Measurements from ENCODE around the gene PACSIN3. TPM values are rescaled to one million over a fixed set of nuclear protein-coding genes. Genes with fewer than 3 reads are reported as not detected.
A peak's percentile ranks its signal among the peaks of the same experiment; 100 is the strongest.

The PACSIN3 gene
- total and polyA plus RNA-seq, 2 of the 13 experiments (the other 11 are each of a cell fraction or from before 2014, with no cell fraction given): 47.9 to 93.3 TPM

DNA sequence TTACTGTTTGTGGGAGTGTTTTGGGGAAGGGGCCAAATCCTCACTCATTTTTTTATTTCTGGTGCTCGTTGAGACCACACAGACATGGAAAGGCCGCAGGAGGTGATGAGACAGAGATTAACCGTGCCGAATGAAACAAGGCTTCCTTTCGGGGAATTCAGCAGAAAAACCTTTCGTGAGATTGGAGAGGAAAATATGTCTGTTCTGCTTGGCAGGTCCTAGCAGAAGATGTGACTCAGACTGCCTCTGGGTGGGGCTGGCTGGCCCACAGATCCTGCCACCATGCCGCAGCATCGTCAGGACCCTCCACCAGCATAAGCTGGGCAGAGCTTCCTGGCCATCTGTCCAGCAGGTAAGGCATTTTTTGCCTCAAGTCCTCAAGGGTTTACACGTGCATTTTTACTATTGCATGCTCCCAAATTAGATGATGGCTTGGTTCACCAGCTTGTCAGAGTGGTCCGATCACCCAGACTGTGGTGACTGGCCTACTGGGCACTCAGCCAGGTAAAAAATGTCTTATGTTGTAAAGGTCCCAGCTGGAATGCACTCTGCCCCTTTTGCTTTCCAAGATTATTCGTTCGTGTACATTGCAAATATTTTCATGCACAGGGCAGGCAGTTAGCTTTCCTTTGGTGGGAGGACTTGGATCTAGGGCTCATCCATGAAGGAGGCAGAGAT lies 30.0 kb upstream of the PACSIN3 start (continued):
- no peak for TF ChIP-seq NFE2L1 (CRISPR knock-in tag; IDR thresholded peaks at IDR 0.05; ENCODE audit: borderline replicate concordance)
- no peak for TF ChIP-seq ARHGAP35 (CRISPR knock-in tag; IDR thresholded peaks at IDR 0.05; ENCODE audit: borderline replicate concordance)
- TF ChIP-seq ZSCAN30 (CRISPR knock-in tag; IDR thresholded peaks at IDR 0.05): no peak
- no peak for TF ChIP-seq TOE1 (CRISPR knock-in tag; IDR thresholded peaks at IDR 0.05)
- TF ChIP-seq TSC22D2 (CRISPR knock-in tag; IDR thresholded peaks at IDR 0.05; ENCODE audit: borderline replicate concordance): no peak
- no peak for TF ChIP-seq SIN3B (IDR thresholded peaks at IDR 0.05; ENCODE audit: low read length)
- TF ChIP-seq PAWR (CRISPR knock-in tag; IDR thresholded peaks at IDR 0.05; ENCODE audit: borderline replicate concordance): no peak
- TF ChIP-seq NONO (IDR thresholded peaks at IDR 0.05): no peak
- no peak for TF ChIP-seq NONO (CRISPR knock-in tag; conservative IDR thresholded peaks at IDR 0.05)
- TF ChIP-seq, protein P1, sequence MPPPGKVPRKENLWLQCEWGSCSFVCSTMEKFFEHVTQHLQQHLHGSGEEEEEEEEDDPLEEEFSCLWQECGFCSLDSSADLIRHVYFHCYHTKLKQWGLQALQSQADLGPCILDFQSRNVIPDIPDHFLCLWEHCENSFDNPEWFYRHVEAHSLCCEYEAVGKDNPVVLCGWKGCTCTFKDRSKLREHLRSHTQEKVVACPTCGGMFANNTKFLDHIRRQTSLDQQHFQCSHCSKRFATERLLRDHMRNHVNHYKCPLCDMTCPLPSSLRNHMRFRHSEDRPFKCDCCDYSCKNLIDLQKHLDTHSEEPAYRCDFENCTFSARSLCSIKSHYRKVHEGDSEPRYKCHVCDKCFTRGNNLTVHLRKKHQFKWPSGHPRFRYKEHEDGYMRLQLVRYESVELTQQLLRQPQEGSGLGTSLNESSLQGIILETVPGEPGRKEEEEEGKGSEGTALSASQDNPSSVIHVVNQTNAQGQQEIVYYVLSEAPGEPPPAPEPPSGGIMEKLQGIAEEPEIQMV (CRISPR knock-in tag; IDR thresholded peaks at IDR 0.05; ENCODE audit: low read depth): no peak
- TF ChIP-seq, protein P2, sequence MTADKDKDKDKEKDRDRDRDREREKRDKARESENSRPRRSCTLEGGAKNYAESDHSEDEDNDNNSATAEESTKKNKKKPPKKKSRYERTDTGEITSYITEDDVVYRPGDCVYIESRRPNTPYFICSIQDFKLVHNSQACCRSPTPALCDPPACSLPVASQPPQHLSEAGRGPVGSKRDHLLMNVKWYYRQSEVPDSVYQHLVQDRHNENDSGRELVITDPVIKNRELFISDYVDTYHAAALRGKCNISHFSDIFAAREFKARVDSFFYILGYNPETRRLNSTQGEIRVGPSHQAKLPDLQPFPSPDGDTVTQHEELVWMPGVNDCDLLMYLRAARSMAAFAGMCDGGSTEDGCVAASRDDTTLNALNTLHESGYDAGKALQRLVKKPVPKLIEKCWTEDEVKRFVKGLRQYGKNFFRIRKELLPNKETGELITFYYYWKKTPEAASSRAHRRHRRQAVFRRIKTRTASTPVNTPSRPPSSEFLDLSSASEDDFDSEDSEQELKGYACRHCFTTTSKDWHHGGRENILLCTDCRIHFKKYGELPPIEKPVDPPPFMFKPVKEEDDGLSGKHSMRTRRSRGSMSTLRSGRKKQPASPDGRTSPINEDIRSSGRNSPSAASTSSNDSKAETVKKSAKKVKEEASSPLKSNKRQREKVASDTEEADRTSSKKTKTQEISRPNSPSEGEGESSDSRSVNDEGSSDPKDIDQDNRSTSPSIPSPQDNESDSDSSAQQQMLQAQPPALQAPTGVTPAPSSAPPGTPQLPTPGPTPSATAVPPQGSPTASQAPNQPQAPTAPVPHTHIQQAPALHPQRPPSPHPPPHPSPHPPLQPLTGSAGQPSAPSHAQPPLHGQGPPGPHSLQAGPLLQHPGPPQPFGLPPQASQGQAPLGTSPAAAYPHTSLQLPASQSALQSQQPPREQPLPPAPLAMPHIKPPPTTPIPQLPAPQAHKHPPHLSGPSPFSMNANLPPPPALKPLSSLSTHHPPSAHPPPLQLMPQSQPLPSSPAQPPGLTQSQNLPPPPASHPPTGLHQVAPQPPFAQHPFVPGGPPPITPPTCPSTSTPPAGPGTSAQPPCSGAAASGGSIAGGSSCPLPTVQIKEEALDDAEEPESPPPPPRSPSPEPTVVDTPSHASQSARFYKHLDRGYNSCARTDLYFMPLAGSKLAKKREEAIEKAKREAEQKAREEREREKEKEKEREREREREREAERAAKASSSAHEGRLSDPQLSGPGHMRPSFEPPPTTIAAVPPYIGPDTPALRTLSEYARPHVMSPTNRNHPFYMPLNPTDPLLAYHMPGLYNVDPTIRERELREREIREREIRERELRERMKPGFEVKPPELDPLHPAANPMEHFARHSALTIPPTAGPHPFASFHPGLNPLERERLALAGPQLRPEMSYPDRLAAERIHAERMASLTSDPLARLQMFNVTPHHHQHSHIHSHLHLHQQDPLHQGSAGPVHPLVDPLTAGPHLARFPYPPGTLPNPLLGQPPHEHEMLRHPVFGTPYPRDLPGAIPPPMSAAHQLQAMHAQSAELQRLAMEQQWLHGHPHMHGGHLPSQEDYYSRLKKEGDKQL (CRISPR knock-in tag; IDR thresholded peaks at IDR 0.05; ENCODE audit: low read depth): no peak
- no peak for TF ChIP-seq ZNF839 (CRISPR knock-in tag; IDR thresholded peaks at IDR 0.05; ENCODE audit: borderline replicate concordance)
- no peak for TF ChIP-seq BHLHE40 (IDR thresholded peaks at IDR 0.05; ENCODE audit: low read length)
- no peak for TF ChIP-seq SRSF4 (IDR thresholded peaks at IDR 0.05; ENCODE audit: low read depth, low read length, poor library complexity, severe bottlenecking)
- peak; percentile 85 for TF ChIP-seq NFIC (IDR thresholded peaks at IDR 0.05; ENCODE audit: low read length)
- TF ChIP-seq, protein P3, sequence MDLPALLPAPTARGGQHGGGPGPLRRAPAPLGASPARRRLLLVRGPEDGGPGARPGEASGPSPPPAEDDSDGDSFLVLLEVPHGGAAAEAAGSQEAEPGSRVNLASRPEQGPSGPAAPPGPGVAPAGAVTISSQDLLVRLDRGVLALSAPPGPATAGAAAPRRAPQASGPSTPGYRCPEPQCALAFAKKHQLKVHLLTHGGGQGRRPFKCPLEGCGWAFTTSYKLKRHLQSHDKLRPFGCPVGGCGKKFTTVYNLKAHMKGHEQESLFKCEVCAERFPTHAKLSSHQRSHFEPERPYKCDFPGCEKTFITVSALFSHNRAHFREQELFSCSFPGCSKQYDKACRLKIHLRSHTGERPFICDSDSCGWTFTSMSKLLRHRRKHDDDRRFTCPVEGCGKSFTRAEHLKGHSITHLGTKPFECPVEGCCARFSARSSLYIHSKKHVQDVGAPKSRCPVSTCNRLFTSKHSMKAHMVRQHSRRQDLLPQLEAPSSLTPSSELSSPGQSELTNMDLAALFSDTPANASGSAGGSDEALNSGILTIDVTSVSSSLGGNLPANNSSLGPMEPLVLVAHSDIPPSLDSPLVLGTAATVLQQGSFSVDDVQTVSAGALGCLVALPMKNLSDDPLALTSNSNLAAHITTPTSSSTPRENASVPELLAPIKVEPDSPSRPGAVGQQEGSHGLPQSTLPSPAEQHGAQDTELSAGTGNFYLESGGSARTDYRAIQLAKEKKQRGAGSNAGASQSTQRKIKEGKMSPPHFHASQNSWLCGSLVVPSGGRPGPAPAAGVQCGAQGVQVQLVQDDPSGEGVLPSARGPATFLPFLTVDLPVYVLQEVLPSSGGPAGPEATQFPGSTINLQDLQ (CRISPR knock-in tag; IDR thresholded peaks at IDR 0.05): no peak
- TF ChIP-seq ZFYVE20 (CRISPR knock-in tag; IDR thresholded peaks at IDR 0.05; ENCODE audit: borderline replicate concordance, low read depth): no peak
- TF ChIP-seq ZSCAN31 (CRISPR knock-in tag; IDR thresholded peaks at IDR 0.05; ENCODE audit: low read depth): no peak
- peak; percentile 39; the same call in 1 of the 2 replicates for TF ChIP-seq STAG1 (CRISPR knock-in tag; IDR thresholded peaks at IDR 0.05)
- TF ChIP-seq SOX5 (CRISPR knock-in tag; IDR thresholded peaks at IDR 0.05; ENCODE audit: borderline replicate concordance): no peak; the same call in 1 of the 2 replicates
- 0 out of 2 replicates have a peak, but pooled peaks have one; percentile 55 for TF ChIP-seq MXD4 (CRISPR knock-in tag; IDR thresholded peaks at IDR 0.05)
- no peak for TF ChIP-seq NCOA1 (CRISPR knock-in tag; IDR thresholded peaks at IDR 0.05)
